Epithelial cell of proximal tubule (primary cell): ENCODE data around the gene KCNK17. TPM values are rescaled to one million over a fixed set of nuclear protein-coding genes. Genes with fewer than 3 reads are reported as not detected.

ENCODE experiments used
- DNase-seq: peaks from one replicate; pipeline ENCODE4 v3.0.0-alpha.2; 2011; ENCODE audit warnings: low read depth
- H3K4me3 ChIP-seq: 2 replicates; pipeline ENCODE4 v1.5.1; 2011; ENCODE audit warnings: low read depth, mild to moderate bottlenecking, low read length
- total RNA-seq: library from RNA; depleted of rRNA; stranded (reverse); fragments of >200 nt; gene quantifications from 2 replicates; pipeline ENCODE4 v1.2.3, GENCODE V29; 2015
- TF ChIP-seq, protein P1 (sequence below): conservative IDR thresholded peaks from 2 replicates; pipeline ENCODE4 v1.5.1; 2012; ENCODE audit warnings: low read depth, mild to moderate bottlenecking, low read length

Gene KCNK17
- total RNA-seq, 1 donor from 2014 or later: not detected

DNA sequence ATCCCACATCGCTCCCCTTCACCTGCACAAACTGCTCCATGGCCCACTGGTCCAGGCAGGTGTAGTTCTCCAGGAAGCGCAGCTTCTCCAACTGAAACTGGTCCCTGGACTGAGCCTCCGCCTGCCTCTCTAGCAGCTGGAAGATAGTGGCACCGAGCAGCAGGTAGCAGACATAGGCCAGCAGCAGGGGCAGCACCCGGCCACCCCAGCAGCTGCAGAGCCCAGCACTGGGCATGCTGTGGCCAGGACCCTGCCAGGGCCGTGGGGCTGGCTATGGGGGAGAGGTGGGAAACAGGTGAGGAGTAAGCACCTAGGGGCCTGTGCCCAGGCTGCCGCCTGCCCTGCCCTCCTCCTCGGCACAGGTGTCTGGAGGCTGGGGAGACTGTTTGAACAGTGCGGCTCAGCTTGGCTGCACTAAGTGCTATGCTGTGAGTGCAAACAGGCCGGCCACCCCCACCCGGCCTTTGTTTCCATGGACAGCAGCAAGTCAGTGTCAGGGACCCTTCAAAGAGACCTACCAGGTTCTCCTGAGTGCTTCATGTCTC, 8.2 kb upstream of the KCNK17 start, which contains the start of gene KCNK16:
Gene KCNK16 (minus strand): TSS at position 397 of the 545 bp plus-strand sequence. CDS start 162 bp downstream, at position 235.
- no peak within 1 kb of the TSS for H3K4me3 ChIP-seq
- TF ChIP-seq, protein P1, sequence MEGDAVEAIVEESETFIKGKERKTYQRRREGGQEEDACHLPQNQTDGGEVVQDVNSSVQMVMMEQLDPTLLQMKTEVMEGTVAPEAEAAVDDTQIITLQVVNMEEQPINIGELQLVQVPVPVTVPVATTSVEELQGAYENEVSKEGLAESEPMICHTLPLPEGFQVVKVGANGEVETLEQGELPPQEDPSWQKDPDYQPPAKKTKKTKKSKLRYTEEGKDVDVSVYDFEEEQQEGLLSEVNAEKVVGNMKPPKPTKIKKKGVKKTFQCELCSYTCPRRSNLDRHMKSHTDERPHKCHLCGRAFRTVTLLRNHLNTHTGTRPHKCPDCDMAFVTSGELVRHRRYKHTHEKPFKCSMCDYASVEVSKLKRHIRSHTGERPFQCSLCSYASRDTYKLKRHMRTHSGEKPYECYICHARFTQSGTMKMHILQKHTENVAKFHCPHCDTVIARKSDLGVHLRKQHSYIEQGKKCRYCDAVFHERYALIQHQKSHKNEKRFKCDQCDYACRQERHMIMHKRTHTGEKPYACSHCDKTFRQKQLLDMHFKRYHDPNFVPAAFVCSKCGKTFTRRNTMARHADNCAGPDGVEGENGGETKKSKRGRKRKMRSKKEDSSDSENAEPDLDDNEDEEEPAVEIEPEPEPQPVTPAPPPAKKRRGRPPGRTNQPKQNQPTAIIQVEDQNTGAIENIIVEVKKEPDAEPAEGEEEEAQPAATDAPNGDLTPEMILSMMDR: no peak

GRCh38 chr6:39321761-39322160, 7.5 kb upstream of the KCNK17 start:
- TF ChIP-seq, protein P1: no peak
- H3K4me3 ChIP-seq: no peak overlapping the region
- no peak for DNase-seq

More for the DNA sequence above, 8.2 kb upstream of the KCNK17 start, which contains the start of gene KCNK16:
- DNase-seq: no peak

- no peak overlapping the region for H3K4me3 ChIP-seq
- TF ChIP-seq, protein P1: no peak
These were observed 6.3 kb upstream of the KCNK17 start for GRCh38 chr6:39320363-39320984.

DNA sequence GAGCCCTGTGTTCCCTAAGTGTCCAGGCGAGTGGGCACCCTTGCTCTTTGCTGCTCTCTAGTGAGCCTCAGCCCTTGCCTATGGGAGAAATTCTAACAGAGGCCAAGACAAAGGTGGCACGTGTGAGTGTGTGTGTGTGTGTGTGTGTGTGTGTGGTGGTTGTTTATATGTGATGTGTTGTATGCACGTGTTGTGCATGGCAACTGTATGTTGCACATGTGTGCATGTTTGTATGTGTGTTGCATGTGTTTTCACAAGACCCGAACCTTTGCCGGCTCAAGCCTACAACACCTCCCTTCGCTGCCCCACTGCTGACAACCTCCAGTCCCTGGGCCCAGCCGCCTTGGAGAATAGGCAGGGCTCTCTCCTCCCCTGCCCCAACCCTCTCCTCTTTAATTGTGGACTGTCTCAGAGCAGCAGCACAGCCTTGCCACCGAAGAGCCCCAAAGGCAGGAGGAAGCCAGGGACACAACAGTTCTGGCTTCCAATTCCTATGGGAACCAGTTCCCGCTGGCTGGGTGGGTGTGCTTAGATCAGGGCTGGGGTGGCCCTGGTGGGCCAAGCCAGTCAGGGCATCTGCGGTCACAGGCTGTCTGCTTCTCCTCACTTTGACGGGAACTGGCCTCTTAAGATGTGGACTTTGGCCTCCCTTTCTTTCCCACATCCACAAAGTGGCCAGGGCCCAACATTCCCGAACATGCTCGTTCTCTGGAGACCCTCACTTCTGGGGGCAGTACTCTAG, 5.6 kb upstream of the KCNK17 start:
- H3K4me3 ChIP-seq: no peak overlapping the region
- TF ChIP-seq, protein P1: no peak
- no peak for DNase-seq

More at GRCh38 chr6:39320363-39320984, 6.3 kb upstream of the KCNK17 start:
- no peak for DNase-seq

DNA sequence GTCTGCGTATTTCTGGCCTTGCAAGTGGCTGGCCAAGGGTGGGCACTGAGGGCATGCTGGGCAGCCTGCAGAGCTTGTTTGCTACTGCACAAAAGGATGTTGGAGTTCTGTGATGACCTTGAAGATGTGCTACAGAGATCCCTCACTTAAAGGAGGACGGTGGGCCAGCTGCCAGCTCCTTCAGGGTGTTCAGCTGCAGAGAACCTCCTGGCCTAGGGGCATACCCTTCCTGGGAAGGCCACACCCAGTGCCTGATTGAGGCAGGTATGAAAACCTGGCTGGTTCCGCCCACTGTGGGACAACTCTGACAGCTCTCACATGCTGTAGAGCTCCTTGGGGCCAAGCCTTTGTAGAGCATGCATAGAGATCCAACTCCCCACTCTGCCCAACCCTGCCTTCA, 3.0 kb upstream of the KCNK17 start:
- no peak for DNase-seq
- TF ChIP-seq, protein P1: no peak
- no peak overlapping the region for H3K4me3 ChIP-seq

GRCh38 chr6:39313526-39314272, 520 bp downstream of the KCNK17 start:
- H3K4me3 ChIP-seq: no peak overlapping the region
- DNase-seq: no peak
- TF ChIP-seq, protein P1: no peak
